ENCODE results near the gene TBC1D7.

DNA sequence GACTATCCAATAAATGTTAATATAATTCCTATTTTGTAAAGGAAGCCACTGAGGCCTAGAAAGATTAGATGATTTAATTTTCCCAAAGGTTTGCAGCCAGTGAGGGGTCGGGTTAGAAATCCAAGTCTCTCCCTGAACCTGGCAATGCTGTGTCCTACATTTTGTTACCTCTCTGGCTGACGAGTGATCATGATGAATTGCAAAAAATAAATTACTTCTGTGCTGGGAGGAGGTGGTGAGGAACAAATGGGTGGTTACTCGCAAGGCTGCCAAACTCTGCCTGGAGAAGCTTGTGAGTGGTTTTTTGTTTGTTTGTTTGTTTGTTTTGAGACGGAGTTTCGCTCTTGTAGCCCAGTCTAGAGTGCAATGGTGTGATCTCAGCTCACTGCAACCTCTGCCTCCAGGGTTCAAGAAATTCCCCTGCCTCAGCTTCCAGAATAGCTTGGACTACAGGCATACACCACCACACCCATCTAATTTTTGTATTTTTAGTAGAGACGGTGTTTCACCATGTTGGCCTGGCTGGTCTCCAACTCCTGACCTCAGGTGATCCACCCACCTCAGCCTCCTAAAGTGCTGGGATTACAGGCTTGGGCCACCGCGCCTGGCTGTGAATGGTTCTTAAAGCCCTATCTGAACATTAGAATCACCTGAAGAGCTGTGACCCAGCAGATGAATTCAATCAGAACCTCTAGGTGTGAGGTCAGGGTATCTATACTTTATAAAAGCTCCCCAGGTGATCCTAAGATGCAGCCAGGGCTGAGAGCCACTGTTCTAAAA, 20.2 kb upstream of the TBC1D7 start:
- TF ChIP-seq CTCF (IDR thresholded peaks at IDR 0.05 in 4 of 5, conservative IDR thresholded peaks at IDR 0.05 in 1 of 5) (no peak), POLR2A (IDR thresholded peaks at IDR 0.05) (no peak)
